ENCODE measurements around the gene CPSF4L.

Gene CPSF4L

GRCh38 chr17:73208139-73208827 lies 53.4 kb downstream of the CPSF4L start:
- TF ChIP-seq, protein P1, sequence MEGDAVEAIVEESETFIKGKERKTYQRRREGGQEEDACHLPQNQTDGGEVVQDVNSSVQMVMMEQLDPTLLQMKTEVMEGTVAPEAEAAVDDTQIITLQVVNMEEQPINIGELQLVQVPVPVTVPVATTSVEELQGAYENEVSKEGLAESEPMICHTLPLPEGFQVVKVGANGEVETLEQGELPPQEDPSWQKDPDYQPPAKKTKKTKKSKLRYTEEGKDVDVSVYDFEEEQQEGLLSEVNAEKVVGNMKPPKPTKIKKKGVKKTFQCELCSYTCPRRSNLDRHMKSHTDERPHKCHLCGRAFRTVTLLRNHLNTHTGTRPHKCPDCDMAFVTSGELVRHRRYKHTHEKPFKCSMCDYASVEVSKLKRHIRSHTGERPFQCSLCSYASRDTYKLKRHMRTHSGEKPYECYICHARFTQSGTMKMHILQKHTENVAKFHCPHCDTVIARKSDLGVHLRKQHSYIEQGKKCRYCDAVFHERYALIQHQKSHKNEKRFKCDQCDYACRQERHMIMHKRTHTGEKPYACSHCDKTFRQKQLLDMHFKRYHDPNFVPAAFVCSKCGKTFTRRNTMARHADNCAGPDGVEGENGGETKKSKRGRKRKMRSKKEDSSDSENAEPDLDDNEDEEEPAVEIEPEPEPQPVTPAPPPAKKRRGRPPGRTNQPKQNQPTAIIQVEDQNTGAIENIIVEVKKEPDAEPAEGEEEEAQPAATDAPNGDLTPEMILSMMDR (IDR thresholded peaks at IDR 0.05; ENCODE audit: low read depth, low read length): no peak
- no peak for DNase-seq (ENCODE audit: low read depth, low spot score)
- in situ Hi-C loops (cut with HindIII; ENCODE audit: low sequenced_read_pairs): no loop called here
- H3K4me3 ChIP-seq (ENCODE audit: low read depth, low read length): no peak overlapping the region

DNA sequence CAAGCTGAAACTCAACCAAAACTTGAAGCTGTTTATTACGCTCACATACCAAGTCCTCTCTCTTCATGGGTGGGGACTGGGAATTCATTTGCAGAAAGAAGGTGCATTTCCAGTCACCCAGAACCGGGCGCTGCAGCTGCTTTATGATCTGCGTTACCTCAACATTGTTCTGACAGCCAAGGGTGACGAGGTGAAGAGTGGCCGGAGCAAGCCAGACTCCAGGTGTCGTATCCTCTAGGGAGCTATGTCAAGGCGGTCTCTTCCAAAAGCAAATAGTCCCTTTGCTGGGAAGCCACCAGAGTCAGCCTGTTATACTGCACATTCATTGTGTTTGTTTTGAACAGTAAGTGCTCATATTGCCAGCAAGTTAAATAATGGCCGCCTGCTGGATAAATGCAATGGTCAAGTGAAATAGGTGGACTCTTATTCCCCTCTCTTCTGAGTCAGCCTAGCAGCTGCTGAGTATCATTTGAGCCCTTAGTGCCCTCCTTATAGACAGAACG lies 56.2 kb downstream of the CPSF4L start:
- H3K4me3 ChIP-seq (ENCODE audit: low read depth, low read length): no peak overlapping the region
- TF ChIP-seq, protein P1 (IDR thresholded peaks at IDR 0.05; ENCODE audit: low read depth, low read length): no peak
- DNase-seq (ENCODE audit: low read depth, low spot score): no peak
- in situ Hi-C loops (cut with HindIII; ENCODE audit: low sequenced_read_pairs): no loop called here

DNA sequence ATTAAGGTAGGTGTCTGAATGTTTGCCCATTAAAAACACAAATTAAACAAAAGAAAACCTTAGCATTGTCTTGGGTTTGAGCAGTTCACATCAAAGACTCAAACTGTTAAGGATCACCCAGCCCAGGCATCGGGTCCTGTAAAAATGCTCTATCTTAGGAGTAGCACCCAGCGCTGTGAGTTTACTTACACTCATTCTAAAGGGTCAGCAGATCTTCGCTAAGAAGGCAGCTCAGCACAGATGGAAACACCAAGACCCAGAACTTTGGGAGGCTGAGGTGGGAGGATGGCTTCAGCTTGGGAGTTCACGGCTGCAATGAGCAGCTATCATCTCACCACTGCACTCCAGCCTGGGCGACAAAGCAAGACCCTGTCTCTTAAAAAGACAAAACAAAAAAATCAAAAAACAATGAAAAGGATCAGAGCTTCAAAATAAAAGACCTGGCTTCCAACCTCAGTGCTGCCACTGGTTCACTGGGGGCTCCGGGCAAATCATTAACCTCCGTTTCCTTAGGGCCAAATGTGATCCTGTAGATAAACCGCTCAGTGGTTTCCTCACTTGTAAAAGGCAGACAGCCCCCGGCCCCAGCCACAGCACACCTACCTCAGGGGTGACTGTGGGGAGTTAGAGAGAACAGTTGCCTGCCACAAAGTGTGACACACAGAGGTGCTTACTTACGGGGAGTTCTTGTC lies 57.7 kb downstream of the CPSF4L start:
- DNase-seq (ENCODE audit: low read depth, low spot score): no peak
- TF ChIP-seq, protein P1 (IDR thresholded peaks at IDR 0.05; ENCODE audit: low read depth, low read length): no peak
- in situ Hi-C loops (cut with HindIII; ENCODE audit: low sequenced_read_pairs): no loop called here
- no peak overlapping the region for H3K4me3 ChIP-seq (ENCODE audit: low read depth, low read length)

GRCh38 chr17:73203135-73203787 lies 58.4 kb downstream of the CPSF4L start:
- in situ Hi-C loops (cut with HindIII; ENCODE audit: low sequenced_read_pairs): no loop called here
- DNase-seq (ENCODE audit: low read depth, low spot score): no peak

DNA sequence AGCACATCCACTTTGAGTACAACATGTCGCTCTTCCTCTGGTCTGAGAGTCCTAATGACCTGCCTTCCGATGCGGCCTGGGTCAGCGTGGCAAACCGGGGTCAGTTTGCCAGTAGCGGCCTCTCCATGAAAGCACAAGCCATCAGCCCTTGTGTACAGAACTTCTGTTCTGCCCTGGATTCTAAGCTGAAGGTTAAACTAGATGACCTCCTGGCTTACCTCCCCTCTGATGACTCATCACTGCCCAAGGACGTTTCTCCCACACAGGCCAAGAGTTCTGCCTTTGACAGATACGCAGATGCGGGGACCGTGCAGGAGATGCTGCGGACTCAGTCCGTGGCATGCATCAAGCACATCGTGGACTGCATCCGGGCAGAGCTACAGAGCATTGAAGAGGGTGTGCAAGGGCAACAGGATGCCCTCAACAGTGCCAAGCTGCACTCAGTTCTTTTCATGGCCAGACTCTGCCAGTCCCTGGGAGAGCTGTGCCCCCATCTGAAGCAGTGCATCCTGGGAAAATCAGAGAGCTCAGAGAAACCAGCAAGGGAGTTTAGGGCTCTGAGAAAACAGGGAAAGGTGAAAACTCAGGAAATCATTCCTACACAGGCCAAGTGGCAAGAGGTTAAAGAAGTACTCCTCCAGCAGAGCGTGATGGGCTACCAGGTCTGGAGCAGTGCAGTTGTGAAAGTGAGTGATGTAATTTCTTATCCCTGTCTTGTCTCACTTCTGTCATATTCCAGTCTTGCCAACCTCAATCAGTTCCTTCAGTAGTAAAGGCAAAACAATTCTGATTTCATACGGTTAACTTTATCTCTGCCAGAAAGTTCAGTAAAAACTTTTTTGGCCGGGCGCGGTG lies 60.2 kb downstream of the CPSF4L start:
- in situ Hi-C loops (cut with HindIII; ENCODE audit: low sequenced_read_pairs): no loop called here
- no peak overlapping the region for H3K4me3 ChIP-seq (ENCODE audit: low read depth, low read length)
- TF ChIP-seq, protein P1 (IDR thresholded peaks at IDR 0.05; ENCODE audit: low read depth, low read length): no peak
- DNase-seq (ENCODE audit: low read depth, low spot score): no peak

More at GRCh38 chr17:73203135-73203787, 58.4 kb downstream of the CPSF4L start:
- no peak overlapping the region for H3K4me3 ChIP-seq (ENCODE audit: low read depth, low read length)
- TF ChIP-seq, protein P1 (IDR thresholded peaks at IDR 0.05; ENCODE audit: low read depth, low read length): no peak

DNA sequence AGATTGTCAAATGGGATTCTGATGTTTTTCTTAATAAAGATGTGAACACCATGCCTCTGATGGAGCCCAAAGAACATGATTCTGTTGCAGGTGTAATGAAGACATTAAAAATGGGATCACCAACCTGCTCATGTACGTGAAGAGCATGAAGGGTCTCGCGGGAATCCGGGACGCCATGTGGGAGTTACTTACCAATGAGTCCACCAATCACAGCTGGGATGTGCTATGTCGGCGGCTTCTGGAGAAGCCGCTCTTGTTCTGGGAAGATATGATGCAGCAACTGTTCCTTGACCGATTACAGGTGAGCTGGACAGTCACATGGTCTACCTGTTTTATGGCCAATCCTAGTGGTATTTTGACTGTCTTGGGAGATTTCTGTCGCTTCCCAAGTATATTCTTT lies 61.2 kb downstream of the CPSF4L start:
- TF ChIP-seq, protein P1 (IDR thresholded peaks at IDR 0.05; ENCODE audit: low read depth, low read length): no peak
- no peak for DNase-seq (ENCODE audit: low read depth, low spot score)
- no peak overlapping the region for H3K4me3 ChIP-seq (ENCODE audit: low read depth, low read length)
- in situ Hi-C loops (cut with HindIII; ENCODE audit: low sequenced_read_pairs): no loop called here

All from astrocyte of the spinal cord (primary cell).